Common myeloid progenitor, CD34-positive (primary cell): Measurements from ENCODE around the gene UTP4.
A peak's percentile ranks its signal among the peaks of the same experiment; 100 is the strongest.

ENCODE experiments used
- CTCF ChIA-PET: fragments of 350-600 bp; sonication (Branson Sonifier 250); formaldehyde crosslinking; loops from one replicate; lab custom pipeline; 2021; ENCODE audit warnings: antibody characterized with exemption; lab: Charles Lee
- POLR2A ChIA-PET: fragments of 350-600 bp; sonication (Branson Sonifier 250); formaldehyde crosslinking; loops from one replicate; lab custom pipeline; 2021; ENCODE audit warnings: antibody characterized with exemption; lab: Charles Lee
- DNase-seq, 3 donors: peaks; one replicate each; pipeline versions ENCODE4 v3.0.0 to v3.0.0-alpha.2; 2013
- H3K27ac ChIP-seq, 2 experiments: 1 replicate in 1 of 2; 2 replicates in 1 of 2; pipeline ENCODE4 v1.7.0; 2013; ENCODE audit warnings: inconsistent platforms in 2 of 2, low read length in 2 of 2, mild to moderate bottlenecking in 2 of 2, low read depth in 1 of 2, moderate library complexity in 1 of 2; ENCODE audit not compliant: severe bottlenecking in 2 of 2, insufficient read depth in 1 of 2, poor library complexity in 1 of 2
- H3K27me3 ChIP-seq, 5 experiments: replicated peaks in 2 of 5; 1 replicate in 3 of 5; 2 replicates in 2 of 5; pipeline versions ENCODE4 v1.6.1 to v1.7.0; 2013; ENCODE audit warnings: low read length in 4 of 5, mild to moderate bottlenecking in 2 of 5, moderate library complexity in 2 of 5, inconsistent platforms in 1 of 5; ENCODE audit not compliant: insufficient read depth in 5 of 5, control insufficient read depth in 4 of 5
- H3K36me3 ChIP-seq, 4 experiments: 1 replicate in 2 of 4; 2 replicates in 2 of 4; pipeline versions ENCODE4 v1.6.1 to v1.7.0; 2013; ENCODE audit warnings: low read length in 3 of 4, control low read depth in 1 of 4, mild to moderate bottlenecking in 1 of 4; ENCODE audit not compliant: control insufficient read depth in 4 of 4, insufficient read depth in 4 of 4
- H3K4me1 ChIP-seq, 4 experiments: 1 replicate in 3 of 4; 2 replicates in 1 of 4; pipeline versions ENCODE4 v1.6.1 to v1.7.1; 2013; ENCODE audit warnings: low read length in 3 of 4, mild to moderate bottlenecking in 3 of 4, control low read depth in 1 of 4, inconsistent platforms in 1 of 4, moderate library complexity in 1 of 4; ENCODE audit not compliant: control insufficient read depth in 4 of 4, insufficient read depth in 4 of 4; ENCODE audit errors: control extremely low read depth in 1 of 4
- H3K4me3 ChIP-seq, 7 experiments: 1 replicate in 4 of 7; 2 replicates in 3 of 7; pipeline versions ENCODE4 v1.5.1 to v1.7.0; 2013; ENCODE audit warnings: mild to moderate bottlenecking in 7 of 7, low read length in 6 of 7, moderate library complexity in 6 of 7, inconsistent platforms in 2 of 7, low read depth in 2 of 7, control low read depth in 1 of 7; ENCODE audit not compliant: insufficient read depth in 4 of 7, control insufficient read depth in 1 of 7; ENCODE audit errors: extremely low read depth in 1 of 7
- H3K9me3 ChIP-seq, 5 experiments: 1 replicate in 4 of 5; 2 replicates in 1 of 5; pipeline versions ENCODE4 v1.6.1 to v1.7.1; 2013; ENCODE audit warnings: low read length in 4 of 5, mild to moderate bottlenecking in 2 of 5, inconsistent platforms in 1 of 5, low read depth in 1 of 5, moderate library complexity in 1 of 5; ENCODE audit not compliant: control insufficient read depth in 4 of 5, insufficient read depth in 2 of 5; ENCODE audit errors: control extremely low read depth in 1 of 5
- WGBS: methylation state at CpG from one replicate; pipeline ENCODE4 v1.1.5; 2013; ENCODE audit not compliant: insufficient coverage; 5-methylcytosine and 5-hydroxymethylcytosine counted together

UTP4 gene

GRCh38 chr16:69089091-69089910, 43.1 kb upstream of the UTP4 start:
- WGBS: 55% methylated on average over 12 of the region's 16 CpGs
- peaks cover 0 to 27% (median 19%) of the 10 kb centered on the region in 4 experiments for H3K4me1 ChIP-seq
- POLR2A ChIA-PET: no interaction called here
- H3K4me3 ChIP-seq: peak overlapping the region in 1 of 7 experiments; percentile 23
- CTCF ChIA-PET: interaction anchor here (1.1 to 1.8 kb wide), 2 partner anchors 9 to 16 kb away, joined by 3 to 5 read pairs; partner anchors contain the start of gene HAS3
- H3K27me3 ChIP-seq: no peaks in the 10 kb centered on the region
- H3K9me3 ChIP-seq: no peaks in the 10 kb centered on the region
- DNase-seq: peak; percentile 46 to 78 (median 69)
- H3K36me3 ChIP-seq: peaks cover 0 to 3% (median 0%) of the 10 kb centered on the region in 4 experiments
- H3K27ac ChIP-seq: no peak overlapping the region

- ChIA-PET CTCF (interaction anchor here (0.9 to 1.0 kb wide), 2 partner anchors 11 kb away, joined by 3 read pairs; partner anchors contain the start of gene HAS3), POLR2A (no interaction called here)
- Histone ChIP-seq H3K9me3 (no peaks in the 10 kb centered on the region), H3K27ac (no peak overlapping the region), H3K27me3 (no peaks in the 10 kb centered on the region), H3K36me3 (no peaks in the 10 kb centered on the region), H3K4me1 (peaks cover 0 to 11% (median 8%) of the 10 kb centered on the region in 4 experiments), H3K4me3 (no peak overlapping the region)
- DNase-seq: no peak
- WGBS: 100% methylated on average over 2 of the region's 3 CpGs
Measured at GRCh38 chr16:69093974-69094373, 38.5 kb upstream of the UTP4 start.

GRCh38 chr16:69094501-69094900, 37.9 kb upstream of the UTP4 start:
- no peaks in the 10 kb centered on the region for H3K36me3 ChIP-seq
- H3K4me3 ChIP-seq: no peak overlapping the region
- POLR2A ChIA-PET: no interaction called here
- WGBS: 92% methylated on average over 5 of the region's 5 CpGs
- peaks cover 0 to 6% (median 2%) of the 10 kb centered on the region in 4 experiments for H3K4me1 ChIP-seq
- CTCF ChIA-PET: interaction anchor here (0.9 to 1.0 kb wide), 2 partner anchors 11 kb away, joined by 3 read pairs; partner anchors contain the start of gene HAS3
- no peak overlapping the region for H3K27ac ChIP-seq
- no peaks in the 10 kb centered on the region for H3K9me3 ChIP-seq
- no peak for DNase-seq
- H3K27me3 ChIP-seq: no peaks in the 10 kb centered on the region

GRCh38 chr16:69095193-69095592, 37.3 kb upstream of the UTP4 start:
- Histone ChIP-seq H3K4me1 (no peaks in the 10 kb centered on the region), H3K4me3 (no peak overlapping the region), H3K9me3 (no peaks in the 10 kb centered on the region), H3K36me3 (no peaks in the 10 kb centered on the region), H3K27me3 (peaks cover 0 to 4% (median 0%) of the 10 kb centered on the region in 5 experiments), H3K27ac (no peak overlapping the region)
- CTCF ChIA-PET: no interaction called here
- WGBS: 100% methylated on average over 5 of the region's 6 CpGs
- POLR2A ChIA-PET: no interaction called here
- no peak for DNase-seq

- Histone ChIP-seq H3K36me3 (no peaks in the 10 kb centered on the region), H3K4me1 (peaks cover 0 to 2% (median under 1%) of the 10 kb centered on the region in 4 experiments), H3K4me3 (no peak overlapping the region), H3K27me3 (peaks cover 0 to 16% (median 5%) of the 10 kb centered on the region in 5 experiments), H3K27ac (no peak overlapping the region), H3K9me3 (no peaks in the 10 kb centered on the region)
- CTCF ChIA-PET: interaction anchor here (0.7 to 1.7 kb wide), 3 partner anchors 14 to 572 kb away, joined by 3 to 6 read pairs (median 5); no protein-coding TSS in a partner anchor
- 98% methylated on average over 9 of the region's 11 CpGs for WGBS
- POLR2A ChIA-PET: no interaction called here
- DNase-seq: no peak
Measured at GRCh38 chr16:69100071-69100691, 32.3 kb upstream of the UTP4 start.

- under 1% methylated on average over 79 of the region's 80 CpGs for WGBS
- ChIA-PET CTCF (interaction anchor here (0.7 to 1.6 kb wide), 7 partner anchors 12 to 259 kb away, joined by 3 to 11 read pairs (median 3); no protein-coding TSS in a partner anchor), POLR2A (interaction anchor here (0.8 kb wide), 1 partner anchor 484 kb away, joined by 3 read pairs; no protein-coding TSS in a partner anchor)
- DNase-seq: peak; percentile 38 to 67 (median 63)
- peaks cover 0 to 15% (median 5%) of the 10 kb centered on the region in 4 experiments for H3K36me3 ChIP-seq
- no peak within 1 kb of the TSS for H3K27ac ChIP-seq
- H3K4me3 ChIP-seq: peak within 1 kb of the TSS; percentile 26 to 74 (median 64)
- H3K4me1 ChIP-seq: peaks cover 0 to 31% (median 26%) of the 10 kb centered on the region in 4 experiments
- H3K27me3 ChIP-seq: peaks cover 0 to 57% (median 12%) of the 10 kb centered on the region in 5 experiments
- no peaks in the 10 kb centered on the region for H3K9me3 ChIP-seq
Measured at GRCh38 chr16:69105501-69106361, 26.7 kb upstream of the UTP4 start, which contains the start of gene HAS3. TSS of gene HAS3 (plus strand) at chr16:69105653. CDS start at chr16:69109396, 3,743 bp downstream.
